ENCODE measurements around the gene CHDH.

The CHDH gene

GRCh38 chr3:53764026-53764775, 82.0 kb downstream of the CHDH start:
- DNase-seq (ENCODE audit: low read depth), result no peak
- no peak for TF ChIP-seq CTCF (conservative IDR thresholded peaks at IDR 0.05; ENCODE audit: control insufficient read depth, insufficient read depth, low read depth, low read length)
- no peak overlapping the region for H3K4me3 ChIP-seq (ENCODE audit: control insufficient read depth, low read depth, low read length)

DNA sequence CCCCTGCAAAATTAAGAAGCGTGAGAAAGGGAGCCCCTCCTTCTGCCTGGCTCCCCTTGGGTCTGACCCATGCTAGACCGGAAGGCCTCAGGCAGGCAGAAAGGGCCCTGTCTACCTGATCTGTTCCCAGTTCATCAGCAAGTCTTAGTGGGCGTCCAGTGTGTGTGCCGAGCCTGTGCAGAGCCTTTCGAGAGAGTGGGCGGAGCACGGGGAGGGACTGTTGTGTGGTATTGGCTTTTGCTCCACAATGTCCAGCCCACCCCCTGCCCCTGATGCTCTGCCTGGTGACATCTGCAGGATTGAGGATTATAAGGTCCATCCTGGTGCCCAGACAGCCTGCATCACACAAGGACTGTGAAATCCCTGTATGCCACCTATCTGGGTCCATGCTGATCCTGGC, 82.9 kb downstream of the CHDH start:
- no peak overlapping the region for H3K4me3 ChIP-seq (ENCODE audit: control insufficient read depth, low read depth, low read length)
- TF ChIP-seq CTCF (conservative IDR thresholded peaks at IDR 0.05; ENCODE audit: control insufficient read depth, insufficient read depth, low read depth, low read length), result no peak
- DNase-seq (ENCODE audit: low read depth), result no peak
